ENCODE measurements around the gene CLTCL1. TPM values are rescaled to one million over a fixed set of nuclear protein-coding genes. Genes with fewer than 3 reads are reported as not detected.
"Not testable (repeated sequence)": the region's sequence is repeated elsewhere in the genome, so short reads cannot be mapped to it uniquely, and the experiment has no call there.

The CLTCL1 gene
- total RNA-seq, 1 donor from 2014 or later: 0.73 TPM

DNA sequence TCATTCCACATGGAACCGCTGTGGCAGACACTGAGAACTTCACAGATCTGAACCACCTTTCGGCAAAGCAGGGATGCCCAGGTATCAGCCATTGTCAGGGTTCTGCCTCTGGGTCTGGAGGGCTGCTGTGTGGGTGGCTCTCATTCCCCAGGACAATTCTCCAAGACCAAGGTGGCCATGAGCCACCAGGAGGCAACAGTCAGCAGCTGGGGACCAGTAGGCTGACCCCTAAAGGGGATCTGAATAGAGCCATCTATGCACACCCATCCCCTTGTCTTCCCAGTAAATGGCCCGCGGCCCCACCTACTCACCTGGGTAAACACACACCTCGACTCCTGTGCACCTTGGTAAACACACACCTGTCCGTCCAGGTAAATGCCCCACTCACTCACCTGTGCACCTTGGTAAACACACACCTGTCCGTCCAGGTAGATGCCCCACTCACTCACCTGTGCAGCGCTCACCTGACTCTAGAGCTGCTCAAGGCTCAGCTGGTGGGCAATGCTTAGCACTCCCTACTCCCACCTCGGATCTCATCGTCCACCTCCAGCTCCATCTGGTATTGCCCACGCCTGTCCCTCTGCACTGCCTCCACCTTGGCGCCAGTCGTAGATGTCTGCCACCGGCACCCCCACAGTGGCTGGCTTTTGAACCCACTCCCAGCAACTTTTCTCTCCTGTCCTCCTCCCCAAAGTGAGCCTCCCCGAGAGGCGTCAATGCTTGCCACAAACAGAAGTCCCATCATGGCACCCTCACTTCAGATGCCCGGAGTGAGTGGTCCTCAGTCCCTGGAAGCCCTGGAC lies 123.2 kb downstream of the CLTCL1 start:
- no peaks in the 10 kb centered on the region for H3K9me3 Mint-ChIP-seq
- H3K4me3 Mint-ChIP-seq: peak overlapping the region; percentile 17
- DNase-seq (ENCODE audit: low spot score): no peak
- intact Hi-C loops (cut with micrococcal nuclease): no loop called here
- H3K27me3 Mint-ChIP-seq (ENCODE audit: insufficient read depth): peaks cover 24% of the 10 kb centered on the region
- H3K4me1 Mint-ChIP-seq (ENCODE audit: low read depth): peaks cover 24% of the 10 kb centered on the region
- H3K36me3 Mint-ChIP-seq (ENCODE audit: low read depth): peaks cover 11% of the 10 kb centered on the region
- H3K27ac Mint-ChIP-seq: no peak overlapping the region

DNA sequence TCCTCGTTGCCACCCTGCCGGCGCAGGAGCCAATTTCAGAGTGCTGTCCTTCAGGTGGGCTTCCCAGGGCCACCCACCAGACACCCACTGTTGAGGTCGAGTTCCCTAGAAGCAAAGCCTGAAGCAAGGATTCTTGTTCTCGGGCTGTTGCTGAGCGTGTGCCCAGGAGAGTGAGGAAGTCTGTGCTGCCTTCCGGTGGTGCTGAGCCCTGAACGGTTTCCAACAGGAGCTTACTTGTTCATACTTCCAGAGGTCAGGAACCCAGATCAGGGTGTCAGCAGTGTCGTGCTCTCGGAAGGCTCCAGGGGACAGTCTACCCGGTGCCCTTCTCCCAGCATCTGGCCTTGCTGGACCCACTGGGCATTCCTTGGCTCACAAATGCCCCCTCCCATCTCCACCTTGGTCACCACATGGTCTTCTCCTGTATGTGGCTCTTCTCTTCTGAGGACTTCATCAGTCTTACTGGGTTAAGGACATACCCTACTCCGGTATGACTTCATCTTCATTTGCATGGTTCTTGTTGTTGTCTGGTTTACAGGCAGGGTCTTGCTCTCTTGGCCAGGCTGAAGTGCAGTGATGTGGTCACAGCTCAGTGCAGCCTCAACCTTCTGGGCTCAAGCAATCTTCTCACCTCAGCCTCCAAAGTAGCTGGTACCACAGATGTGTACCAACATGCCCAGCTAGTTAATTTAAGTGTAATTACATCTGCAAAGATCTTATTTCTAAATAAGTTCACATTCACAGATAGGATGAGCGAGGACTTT lies 124.2 kb downstream of the CLTCL1 start:
- no peaks in the 10 kb centered on the region for H3K9me3 Mint-ChIP-seq
- peaks cover 24% of the 10 kb centered on the region for H3K27me3 Mint-ChIP-seq (ENCODE audit: insufficient read depth)
- DNase-seq (ENCODE audit: low spot score): no peak
- intact Hi-C loops (cut with micrococcal nuclease): no loop called here
- H3K36me3 Mint-ChIP-seq (ENCODE audit: low read depth): peaks cover 11% of the 10 kb centered on the region
- peaks cover 14% of the 10 kb centered on the region for H3K4me1 Mint-ChIP-seq (ENCODE audit: low read depth)
- no peak overlapping the region for H3K4me3 Mint-ChIP-seq
- no peak overlapping the region for H3K27ac Mint-ChIP-seq

DNA sequence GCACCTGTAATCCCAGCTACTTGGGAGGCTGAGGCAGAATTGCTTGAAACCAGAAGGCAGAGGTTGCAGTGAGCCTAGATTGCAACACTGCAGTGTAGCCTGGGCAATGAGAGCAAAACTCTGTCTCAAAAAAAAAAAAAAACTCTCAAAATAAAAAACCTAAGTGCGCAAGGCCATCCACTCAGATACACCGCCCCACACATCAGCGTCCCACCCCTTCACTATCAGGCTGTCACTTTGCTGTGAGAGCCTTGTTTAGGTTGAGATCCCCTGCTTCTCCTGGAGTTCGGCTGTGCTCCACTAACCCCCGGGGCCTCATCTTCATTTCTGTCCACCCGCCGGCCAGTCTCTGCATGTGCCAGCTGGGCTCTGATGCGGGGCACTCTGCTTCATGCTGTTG lies 125.1 kb downstream of the CLTCL1 start:
- H3K4me3 Mint-ChIP-seq: no peak overlapping the region
- H3K4me1 Mint-ChIP-seq (ENCODE audit: low read depth): peaks cover 11% of the 10 kb centered on the region
- no peaks in the 10 kb centered on the region for H3K9me3 Mint-ChIP-seq
- H3K36me3 Mint-ChIP-seq (ENCODE audit: low read depth): peaks cover 8% of the 10 kb centered on the region
- no peak for DNase-seq (ENCODE audit: low spot score)
- peaks cover 24% of the 10 kb centered on the region for H3K27me3 Mint-ChIP-seq (ENCODE audit: insufficient read depth)
- intact Hi-C loops (cut with micrococcal nuclease): no loop called here
- H3K27ac Mint-ChIP-seq: no peak overlapping the region

DNA sequence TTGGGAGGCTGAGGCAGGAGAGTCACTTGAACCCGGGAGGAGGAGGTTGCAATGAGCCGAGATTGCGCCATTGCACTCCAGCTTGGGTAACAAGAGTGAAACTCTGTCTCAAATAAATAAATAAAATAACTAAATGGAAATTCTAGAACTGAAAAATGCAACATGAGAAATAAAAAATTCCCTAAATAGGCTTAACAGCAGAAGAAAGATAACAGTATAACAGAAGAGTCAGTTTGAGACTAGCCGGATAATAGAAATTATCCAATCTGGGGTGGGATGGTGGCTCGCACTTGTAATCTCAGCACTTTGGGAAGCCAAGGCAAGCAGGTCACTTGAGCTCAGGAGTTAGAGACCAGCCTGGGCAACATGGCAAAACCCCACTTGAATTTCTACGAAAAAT lies 127.1 kb downstream of the CLTCL1 start:
- no peaks in the 10 kb centered on the region for H3K36me3 Mint-ChIP-seq (ENCODE audit: low read depth)
- intact Hi-C loops (cut with micrococcal nuclease): no loop called here
- no peaks in the 10 kb centered on the region for H3K9me3 Mint-ChIP-seq
- no peak overlapping the region for H3K27ac Mint-ChIP-seq
- no peak for DNase-seq (ENCODE audit: low spot score)
- H3K4me3 Mint-ChIP-seq: no peak overlapping the region
- no peaks in the 10 kb centered on the region for H3K4me1 Mint-ChIP-seq (ENCODE audit: low read depth)
- H3K27me3 Mint-ChIP-seq (ENCODE audit: insufficient read depth): peaks cover 17% of the 10 kb centered on the region

DNA sequence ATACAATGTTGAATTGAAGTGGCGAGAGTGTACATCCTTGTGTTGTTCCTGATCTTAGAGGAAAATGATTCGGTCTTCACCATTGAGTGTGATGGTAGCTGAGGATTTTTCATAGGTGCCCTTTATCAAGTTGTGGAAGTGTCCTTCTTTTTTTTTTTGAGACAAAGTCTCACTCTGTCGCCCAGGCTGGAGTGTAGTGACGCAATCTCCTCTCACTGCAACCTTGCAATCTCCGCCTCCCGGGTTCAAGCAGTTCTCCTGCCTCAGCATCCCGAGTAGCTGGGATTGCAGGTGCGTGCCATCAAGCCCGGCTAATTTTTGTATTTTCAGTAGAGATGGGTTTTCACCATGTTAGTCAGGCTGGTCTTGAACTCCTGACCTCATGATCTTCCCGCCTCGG lies 132.9 kb downstream of the CLTCL1 start:
- H3K9me3 Mint-ChIP-seq; H3K27ac Mint-ChIP-seq; H3K4me3 Mint-ChIP-seq; intact Hi-C loops (cut with micrococcal nuclease); H3K4me1 Mint-ChIP-seq (ENCODE audit: low read depth); DNase-seq (ENCODE audit: low spot score); H3K36me3 Mint-ChIP-seq (ENCODE audit: low read depth): not testable (repeated sequence)
- peaks cover 11% of the 10 kb centered on the region for H3K27me3 Mint-ChIP-seq (ENCODE audit: insufficient read depth)

DNA sequence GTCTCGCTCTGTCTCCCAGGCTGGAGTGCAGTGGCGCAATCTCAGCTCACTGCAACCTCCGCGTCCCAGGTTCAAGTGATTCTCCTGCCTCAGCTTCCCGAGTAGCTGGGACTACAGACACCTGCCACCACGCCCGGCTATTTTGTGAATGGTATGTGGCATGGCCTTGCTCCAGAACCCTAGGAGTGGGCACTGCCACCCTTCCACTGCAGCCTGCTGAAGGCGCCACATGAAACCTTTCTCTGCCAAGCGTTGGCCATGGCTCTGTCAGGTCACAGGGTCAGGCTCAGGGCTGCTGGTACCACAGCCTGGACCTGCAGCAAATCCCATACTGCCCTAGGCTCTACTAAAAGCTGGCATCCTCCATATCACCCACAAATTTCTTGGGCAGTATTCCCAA lies 135.4 kb downstream of the CLTCL1 start:
- H3K36me3 Mint-ChIP-seq (ENCODE audit: low read depth); H3K4me1 Mint-ChIP-seq (ENCODE audit: low read depth); H3K4me3 Mint-ChIP-seq; DNase-seq (ENCODE audit: low spot score); intact Hi-C loops (cut with micrococcal nuclease); H3K9me3 Mint-ChIP-seq; H3K27ac Mint-ChIP-seq: not testable (repeated sequence)
- H3K27me3 Mint-ChIP-seq (ENCODE audit: insufficient read depth): peaks cover 33% of the 10 kb centered on the region

DNA sequence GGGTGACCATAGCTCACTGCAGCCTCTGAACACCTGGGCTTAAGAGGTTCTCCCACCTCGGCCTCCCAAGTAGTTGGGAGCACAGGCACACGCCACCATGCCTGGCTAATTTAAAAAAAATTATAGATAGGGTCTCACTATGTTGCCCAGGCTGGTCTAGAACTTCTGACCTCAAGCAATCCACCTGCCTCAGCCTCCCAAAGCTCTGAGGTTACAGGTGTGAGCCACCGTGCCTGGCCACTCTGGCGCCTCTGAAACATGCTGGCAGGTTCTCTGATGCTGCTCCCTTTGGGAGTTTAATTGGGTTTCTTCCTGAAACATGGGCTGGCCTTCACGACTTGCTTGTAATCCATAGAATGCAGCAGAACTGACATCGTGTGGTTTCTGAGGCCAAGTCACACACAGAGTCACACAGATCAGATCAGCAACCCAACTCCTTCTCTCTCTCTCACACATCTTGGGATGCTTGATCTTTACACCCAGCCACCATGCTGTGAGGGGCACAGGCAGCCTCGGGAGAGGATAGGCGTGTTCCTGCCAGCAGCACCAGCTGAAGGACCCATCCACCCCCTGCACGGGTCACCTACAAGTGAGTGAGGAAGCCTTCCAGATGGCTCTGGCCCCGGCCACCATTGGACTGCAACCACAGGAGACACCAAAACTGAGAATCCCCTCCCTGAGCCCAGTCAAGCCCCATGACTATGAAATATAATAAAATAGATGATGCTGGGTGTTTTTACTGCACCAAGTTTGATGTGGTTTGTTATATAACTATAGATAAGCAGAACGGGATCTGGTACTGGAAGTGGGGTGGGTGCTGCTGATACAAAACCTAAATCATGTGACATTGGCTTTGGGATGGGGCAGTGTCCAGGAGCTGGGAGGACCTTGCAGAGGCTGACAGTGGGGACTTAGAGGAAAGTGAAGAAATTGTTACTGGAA lies 138.3 kb downstream of the CLTCL1 start:
- no peak for DNase-seq (ENCODE audit: low spot score)
- Mint-ChIP-seq H3K9me3 (no peaks in the 10 kb centered on the region), H3K27me3 (ENCODE audit: insufficient read depth) (peaks cover 42% of the 10 kb centered on the region), H3K27ac (no peak overlapping the region), H3K4me1 (ENCODE audit: low read depth) (no peaks in the 10 kb centered on the region), H3K4me3 (no peak overlapping the region), H3K36me3 (ENCODE audit: low read depth) (no peaks in the 10 kb centered on the region)
- intact Hi-C loops (cut with micrococcal nuclease): no loop called here

DNA sequence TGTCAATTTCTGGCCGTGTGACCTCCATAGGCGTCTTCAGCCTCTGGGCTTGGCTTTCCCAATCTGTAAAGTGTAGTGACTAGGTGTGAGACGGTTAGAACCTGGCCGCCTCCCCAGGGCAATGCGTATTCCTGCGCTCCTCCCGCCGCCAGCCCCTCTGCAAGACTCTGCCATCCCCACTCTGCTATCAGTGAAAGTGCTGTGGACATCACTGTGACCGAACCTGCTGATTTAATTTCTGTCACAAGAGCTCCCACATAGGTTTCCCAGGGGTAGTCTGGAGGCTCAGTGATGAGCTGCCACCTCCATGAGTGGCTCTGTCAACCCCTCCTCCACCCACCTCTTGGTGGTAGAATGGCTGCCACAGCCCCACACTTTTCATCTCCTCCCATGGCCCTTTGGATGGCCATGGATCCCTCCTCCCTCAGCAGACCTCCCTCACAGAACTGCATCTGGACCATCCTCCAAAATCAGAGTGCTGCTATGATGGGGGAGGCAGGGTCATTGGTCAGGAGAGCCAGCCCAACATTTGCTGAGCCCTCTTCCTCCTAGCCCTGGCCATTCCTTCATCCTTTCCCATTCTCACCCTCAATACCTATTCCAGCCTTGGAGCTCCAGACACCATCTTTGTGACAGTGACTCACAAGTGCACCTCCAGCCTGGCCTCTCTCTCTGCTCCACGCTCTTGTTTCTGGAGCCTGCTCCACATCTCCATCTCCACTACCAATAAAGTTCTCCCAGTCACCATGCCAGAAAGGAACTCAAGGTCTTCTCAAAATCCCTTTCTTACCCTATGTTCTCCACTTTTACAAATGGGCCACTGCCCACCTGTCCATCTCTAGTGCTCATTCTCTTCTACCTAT lies 140.0 kb downstream of the CLTCL1 start:
- Mint-ChIP-seq H3K4me1 (ENCODE audit: low read depth) (no peaks in the 10 kb centered on the region), H3K4me3 (peak overlapping the region; percentile 67), H3K36me3 (ENCODE audit: low read depth) (no peaks in the 10 kb centered on the region), H3K9me3 (no peaks in the 10 kb centered on the region), H3K27ac (peak overlapping the region; percentile 41), H3K27me3 (ENCODE audit: insufficient read depth) (peaks cover 54% of the 10 kb centered on the region)
- no peak for DNase-seq (ENCODE audit: low spot score)
- intact Hi-C loops (cut with micrococcal nuclease): no loop called here

DNA sequence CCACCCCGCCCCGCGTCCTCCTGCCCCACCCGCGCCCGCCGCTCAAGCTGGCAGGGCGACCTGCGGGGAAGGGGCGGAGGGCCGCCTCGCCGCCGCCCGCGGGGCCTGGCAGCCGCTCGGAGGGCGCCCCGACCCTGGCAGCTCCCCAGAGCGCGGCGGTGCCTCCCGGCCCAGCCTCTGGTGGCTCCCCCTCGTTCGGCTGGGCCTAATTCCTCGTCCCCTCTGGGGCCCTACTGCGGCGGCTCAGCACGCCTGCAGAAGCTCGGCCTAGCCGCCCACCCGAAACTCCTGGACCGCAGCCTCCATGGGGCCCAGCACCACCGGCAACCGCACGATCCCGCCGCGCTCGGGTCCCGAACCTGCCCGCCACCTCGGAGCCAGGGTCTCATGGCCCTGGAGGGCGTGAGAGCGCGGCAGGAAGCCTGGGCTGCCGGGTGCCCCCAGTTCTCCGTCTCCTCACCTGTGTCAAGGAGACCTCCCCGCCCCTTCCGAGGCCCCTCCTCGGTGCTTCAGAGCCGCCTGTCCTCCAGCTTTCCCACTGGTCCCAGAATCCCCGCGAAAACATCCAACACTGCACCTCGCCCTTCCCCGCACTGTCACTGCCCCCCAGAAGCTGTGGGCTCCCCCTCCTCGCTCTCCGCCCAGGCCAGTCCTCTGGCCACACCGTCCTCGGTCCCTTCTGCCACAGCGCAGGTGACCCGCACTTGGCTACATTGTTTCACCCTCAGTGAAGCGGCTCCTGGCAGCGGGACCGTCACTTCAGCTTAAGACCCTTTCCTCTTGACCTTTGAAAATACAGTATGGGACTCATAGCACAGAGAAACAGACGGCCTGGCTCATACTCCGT lies 140.8 kb downstream of the CLTCL1 start:
- intact Hi-C loops (cut with micrococcal nuclease): no loop called here
- Mint-ChIP-seq H3K27me3 (ENCODE audit: insufficient read depth) (peaks cover 54% of the 10 kb centered on the region), H3K9me3 (no peaks in the 10 kb centered on the region), H3K4me1 (ENCODE audit: low read depth) (no peaks in the 10 kb centered on the region), H3K4me3 (peak overlapping the region; percentile 67), H3K27ac (peak overlapping the region; percentile 40), H3K36me3 (ENCODE audit: low read depth) (no peaks in the 10 kb centered on the region)
- no peak for DNase-seq (ENCODE audit: low spot score)

DNA sequence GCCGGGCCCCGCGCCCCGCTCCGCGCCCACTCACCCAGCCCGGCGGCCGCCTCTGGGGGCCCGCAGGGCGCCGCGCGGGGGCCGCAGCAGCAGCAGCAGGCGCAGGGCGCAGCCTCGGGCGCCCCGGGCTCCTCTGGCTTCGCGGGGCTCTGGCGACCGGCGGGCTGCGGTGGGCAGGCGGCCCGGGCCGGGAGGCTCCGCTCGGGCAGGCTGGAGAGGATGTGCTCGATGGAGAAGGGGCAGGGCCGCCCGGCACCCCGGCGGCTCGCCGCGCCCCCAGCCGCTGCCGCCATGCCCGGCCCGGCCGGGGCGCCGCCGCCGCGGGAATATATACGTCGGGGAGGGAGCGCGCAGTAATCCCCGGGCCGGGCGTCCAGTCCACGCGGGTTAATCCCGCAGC lies 141.5 kb downstream of the CLTCL1 start, which contains the start of gene GSC2:
Gene GSC2, minus strand, starts transcription at position 302 of the 400 bp plus-strand sequence. Its CDS starts 9 bp downstream, at position 293.
- intact Hi-C loops (cut with micrococcal nuclease): no loop called here
- no peaks in the 10 kb centered on the region for H3K9me3 Mint-ChIP-seq
- H3K27me3 Mint-ChIP-seq (ENCODE audit: insufficient read depth): peaks cover 53% of the 10 kb centered on the region

DNA sequence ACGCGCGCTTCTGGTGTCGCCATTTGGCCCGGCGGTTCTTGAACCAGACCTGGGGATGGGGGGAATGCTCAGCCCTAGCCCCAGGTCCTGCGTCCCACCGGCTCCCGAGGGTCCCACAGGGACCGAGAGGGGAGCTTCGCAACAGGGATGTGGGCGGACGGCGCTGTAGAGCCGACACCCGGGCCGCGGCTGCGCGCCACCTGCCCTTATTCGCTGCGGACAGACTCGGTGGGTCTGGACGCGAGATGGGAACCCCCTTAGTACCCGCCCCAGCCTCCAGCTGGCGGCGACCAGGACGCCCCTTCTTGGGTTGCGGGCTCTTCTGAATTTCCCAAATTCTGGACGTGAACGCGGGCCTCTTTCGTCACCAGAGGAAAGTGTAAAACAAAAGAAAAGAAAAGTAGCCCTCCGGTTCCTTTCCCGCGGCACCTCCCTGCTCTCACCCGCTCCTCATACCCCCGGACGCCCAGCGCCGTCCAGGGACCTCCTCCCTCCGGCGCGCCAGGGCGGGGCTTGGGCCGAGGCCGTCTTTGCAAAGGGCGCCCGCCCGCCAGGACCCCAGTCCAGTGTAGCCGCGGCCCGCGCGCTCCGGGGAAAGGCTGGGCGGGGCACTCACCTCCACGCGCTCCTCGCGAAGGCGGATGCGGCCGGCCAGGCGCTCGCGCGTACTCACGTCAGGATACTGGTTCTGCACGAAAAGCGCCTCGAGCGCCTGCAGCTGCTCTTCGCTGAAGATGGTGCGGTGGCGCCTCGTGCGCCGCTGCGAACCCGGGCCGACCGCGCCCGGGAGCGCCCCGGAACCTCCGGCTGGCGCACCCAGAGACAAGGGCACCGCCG lies 142.3 kb downstream of the CLTCL1 start:
- H3K27me3 Mint-ChIP-seq (ENCODE audit: insufficient read depth): peaks cover 50% of the 10 kb centered on the region
- H3K27ac Mint-ChIP-seq: no peak overlapping the region
- H3K4me3 Mint-ChIP-seq: peak overlapping the region; percentile 24
- H3K9me3 Mint-ChIP-seq: no peaks in the 10 kb centered on the region
- intact Hi-C loops (cut with micrococcal nuclease): no loop called here
- peaks cover 6% of the 10 kb centered on the region for H3K4me1 Mint-ChIP-seq (ENCODE audit: low read depth)
- peak; percentile 50 for DNase-seq (ENCODE audit: low spot score)
- H3K36me3 Mint-ChIP-seq (ENCODE audit: low read depth): peaks cover 4% of the 10 kb centered on the region

More for the DNA sequence above, 141.5 kb downstream of the CLTCL1 start, which contains the start of gene GSC2:
- H3K36me3 Mint-ChIP-seq (ENCODE audit: low read depth): no peaks in the 10 kb centered on the region
- peak within 1 kb of the TSS; percentile 67 for H3K4me3 Mint-ChIP-seq
- H3K27ac Mint-ChIP-seq: peak within 1 kb of the TSS; percentile 40
- DNase-seq (ENCODE audit: low spot score): no peak
- H3K4me1 Mint-ChIP-seq (ENCODE audit: low read depth): no peaks in the 10 kb centered on the region

Measured in activated T-helper 1 cell treated with anti-CD3 and anti-CD28 coated beads, Interleukin-12 subunit alpha, Interleukin-12 subunit beta, Interleukin-2, Interleukin-4 antibody, amounts not matched to agents 30 ng/mL and 10 ng/mL and 1 ng/mL, durations not matched to agents 14 hours and 24 hours and 36 hours (primary cell).